GM11168 (cell line): Measurements from ENCODE around the gene AHCYL1.
"Not testable (repeated sequence)": the region's sequence is repeated elsewhere in the genome, so short reads cannot be mapped to it uniquely, and the experiment has no call there.

ENCODE experiments used
- in situ Hi-C: fragments of 300-500 bp; cut with MboI; formaldehyde crosslinking; loops from one replicate; pipeline ENCODE4 v1.12.0; 2022; ENCODE audit warnings: low sequenced_read_pairs; ENCODE audit not compliant: unreplicated experiment

Gene AHCYL1

GRCh38 chr1:109984456-109985246, at the start of gene AHCYL1:
Gene AHCYL1 (plus strand): TSS chr1:109984765. CDS start chr1:109985053, 288 bp downstream.
- in situ Hi-C loops, result loop anchor here (10.0 kb wide), 1 partner anchor 440 kb away; the partner anchor contains the start of gene GNAI3

GRCh38 chr1:109935451-109935900, 49.1 kb upstream of the AHCYL1 start:
- in situ Hi-C loops, result no loop called here

- in situ Hi-C loops, result no loop called here
Measured at GRCh38 chr1:109937738-109938137, 46.8 kb upstream of the AHCYL1 start.

GRCh38 chr1:109938556-109938955, 46.0 kb upstream of the AHCYL1 start:
- in situ Hi-C loops, result no loop called here

- in situ Hi-C loops, result no loop called here
Measured at GRCh38 chr1:109942434-109942833, 42.1 kb upstream of the AHCYL1 start.

GRCh38 chr1:109944541-109944940, 40.0 kb upstream of the AHCYL1 start:
- in situ Hi-C loops, result no loop called here

GRCh38 chr1:109946511-109946910, 38.1 kb upstream of the AHCYL1 start:
- in situ Hi-C loops, result no loop called here

GRCh38 chr1:109947582-109948284, 36.8 kb upstream of the AHCYL1 start:
- in situ Hi-C loops, result no loop called here

GRCh38 chr1:109948285-109948630, 36.3 kb upstream of the AHCYL1 start:
- in situ Hi-C loops, result no loop called here

- in situ Hi-C loops, result no loop called here
Measured at GRCh38 chr1:109950038-109950437, 34.5 kb upstream of the AHCYL1 start.

GRCh38 chr1:109950509-109950908, 34.1 kb upstream of the AHCYL1 start:
- in situ Hi-C loops, result no loop called here

GRCh38 chr1:109951501-109951900, 33.1 kb upstream of the AHCYL1 start:
- in situ Hi-C loops, result not testable (repeated sequence)

GRCh38 chr1:109954041-109954512, 30.5 kb upstream of the AHCYL1 start:
- in situ Hi-C loops, result no loop called here

GRCh38 chr1:109959632-109959973, 25.0 kb upstream of the AHCYL1 start:
- in situ Hi-C loops, result no loop called here

- in situ Hi-C loops, result no loop called here
Measured at GRCh38 chr1:109959974-109960744, 24.4 kb upstream of the AHCYL1 start.

- in situ Hi-C loops, result no loop called here
Measured at GRCh38 chr1:109960745-109961094, 23.8 kb upstream of the AHCYL1 start.

- in situ Hi-C loops, result no loop called here
Measured at GRCh38 chr1:109963864-109964263, 20.7 kb upstream of the AHCYL1 start.

- in situ Hi-C loops, result no loop called here
Measured at GRCh38 chr1:109969146-109969829, 15.3 kb upstream of the AHCYL1 start.

GRCh38 chr1:109969907-109970306, 14.7 kb upstream of the AHCYL1 start:
- in situ Hi-C loops, result no loop called here

- in situ Hi-C loops, result no loop called here
Measured at GRCh38 chr1:109971559-109971958, 13.0 kb upstream of the AHCYL1 start.
